OCI-LY3 (cell line): ENCODE measurements around the gene C1QL2.

Source experiments
- CTCF ChIP-seq: fragments of 200-600, 300-600 bp; sonication (generic); IDR thresholded peaks from 2 replicates; pipeline ENCODE4 v1.5.1; 2014; ENCODE audit warnings: antibody characterized with exemption, low read length, low read depth
- EZH2phosphoT487 ChIP-seq: fragments of 200-600 bp; shearing (Covaris generic); IDR thresholded peaks from 2 replicates; pipeline ENCODE4 v1.6.1; 2018; ENCODE audit warnings: antibody characterized with exemption, mixed run types, low read depth

- TF ChIP-seq CTCF (no peak), EZH2phosphoT487 (no peak)
Measured at GRCh38 chr2:119154076-119154475, 4.5 kb downstream of the C1QL2 start.
